Left ventricle myocardium inferior (tissue), 1 donor: ENCODE measurements around the gene NADSYN1. TPM values are rescaled to one million over a fixed set of nuclear protein-coding genes. Genes with fewer than 3 reads are reported as not detected.

Experiments
- DNase-seq: peaks from one replicate; pipeline ENCODE4 v3.0.0-alpha.2; 2020
- H3K27ac ChIP-seq: fragments of 200-600 bp; replicated peaks from 2 replicates; pipeline ENCODE4 v1.8.0; 2021
- H3K27me3 ChIP-seq: fragments of 200-600 bp; 2 replicates; pipeline ENCODE4 v1.8.0; 2021; ENCODE audit warnings: low read depth
- H3K36me3 ChIP-seq: fragments of 200-600 bp; 2 replicates; pipeline ENCODE4 v1.8.0; 2021
- H3K4me1 ChIP-seq: fragments of 200-600 bp; 2 replicates; pipeline ENCODE4 v1.8.0; 2021
- H3K4me3 ChIP-seq: fragments of 200-600 bp; 2 replicates; pipeline ENCODE4 v1.8.0; 2021; ENCODE audit warnings: mild to moderate bottlenecking, moderate library complexity
- H3K9me3 ChIP-seq: fragments of 200-600 bp; replicated peaks from 2 replicates; pipeline ENCODE4 v1.8.0; 2021
- intact Hi-C: fragments of 100-400 bp; cut with micrococcal nuclease; formaldehyde crosslinking; loops from one replicate; pipeline ENCODE4 v1.11.0; 2022
- total RNA-seq: library from RNA; stranded (reverse); fragmentation: NEBNext Ultra II Directional; extraction: Animal tissue kit (Norgen Biotek cat#: 25700); gene quantifications from one replicate; pipeline ENCODE4 v1.2.1, GENCODE V29; 2021
- TF ChIP-seq, protein P1 (sequence below): fragments of 200-600 bp; IDR thresholded peaks from 2 replicates; pipeline ENCODE4 v1.8.0; 2021; ENCODE audit warnings: antibody characterized with exemption, mild to moderate bottlenecking, borderline replicate concordance
- donor health status: DM: no; HTN: yes; CAD: no; lungs with severe emphysema.

The NADSYN1 gene
- total RNA-seq, 1 donor from 2014 or later, result 17.5 TPM

DNA sequence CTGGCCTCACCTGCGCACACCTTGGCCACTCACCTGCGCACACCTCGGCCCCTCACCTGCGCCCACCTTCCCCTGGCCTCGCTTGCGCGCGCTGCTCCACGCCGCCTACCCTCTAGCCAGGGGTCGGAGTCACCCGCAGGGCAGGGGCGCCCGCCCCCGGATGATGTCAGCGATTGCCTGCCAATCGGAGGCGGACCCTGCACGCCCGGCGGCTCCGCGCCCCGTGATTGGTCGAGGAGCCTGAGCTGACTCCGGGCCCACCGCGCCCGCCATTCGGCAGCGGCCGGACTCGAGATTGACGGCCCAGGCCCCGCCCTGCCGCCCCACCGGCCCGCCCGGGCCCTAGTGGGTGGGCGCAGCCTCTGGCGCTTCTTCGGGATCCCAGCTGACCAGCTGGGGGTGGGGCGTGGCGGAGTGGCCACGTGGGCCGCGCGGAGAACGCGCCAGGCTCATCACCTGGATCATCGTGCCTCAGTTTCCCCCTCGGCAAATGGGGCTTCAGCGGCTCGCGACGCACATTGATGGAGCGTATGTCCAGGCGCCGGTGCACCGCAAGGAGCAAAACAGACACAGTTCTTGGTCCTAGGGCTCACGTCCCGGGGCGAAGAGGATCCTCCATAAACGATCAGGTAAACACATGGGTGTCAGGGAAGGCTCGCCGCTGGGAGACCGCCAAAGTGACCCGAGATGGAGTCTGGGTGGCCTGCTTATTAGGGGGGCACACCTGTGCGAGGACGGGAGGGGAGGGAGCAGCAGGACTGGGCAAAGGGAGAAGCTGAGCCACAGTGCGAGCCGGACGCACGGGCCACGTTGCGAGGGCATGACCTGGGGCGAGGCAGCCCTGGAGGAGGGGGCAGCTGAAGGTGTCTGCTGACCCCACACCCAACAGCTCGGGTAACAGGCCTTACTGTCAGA lies 4.5 kb upstream of the NADSYN1 start, which contains the start of gene DHCR7:
DHCR7 (minus strand) TSS at position 137 of the 915 bp plus-strand sequence. CDS start 3,441 bp downstream, outside the sequence.
- peak; percentile 96 for DNase-seq
- peaks cover 45% of the 10 kb centered on the region for H3K4me1 ChIP-seq
- H3K27me3 ChIP-seq, result no peaks in the 10 kb centered on the region
- H3K36me3 ChIP-seq, result peaks cover 30% of the 10 kb centered on the region
- peak within 1 kb of the TSS; percentile 76 for H3K4me3 ChIP-seq
- H3K27ac ChIP-seq, result peak within 1 kb of the TSS; percentile 66
- peaks cover 11% of the 10 kb centered on the region for H3K9me3 ChIP-seq
- TF ChIP-seq, protein P1, sequence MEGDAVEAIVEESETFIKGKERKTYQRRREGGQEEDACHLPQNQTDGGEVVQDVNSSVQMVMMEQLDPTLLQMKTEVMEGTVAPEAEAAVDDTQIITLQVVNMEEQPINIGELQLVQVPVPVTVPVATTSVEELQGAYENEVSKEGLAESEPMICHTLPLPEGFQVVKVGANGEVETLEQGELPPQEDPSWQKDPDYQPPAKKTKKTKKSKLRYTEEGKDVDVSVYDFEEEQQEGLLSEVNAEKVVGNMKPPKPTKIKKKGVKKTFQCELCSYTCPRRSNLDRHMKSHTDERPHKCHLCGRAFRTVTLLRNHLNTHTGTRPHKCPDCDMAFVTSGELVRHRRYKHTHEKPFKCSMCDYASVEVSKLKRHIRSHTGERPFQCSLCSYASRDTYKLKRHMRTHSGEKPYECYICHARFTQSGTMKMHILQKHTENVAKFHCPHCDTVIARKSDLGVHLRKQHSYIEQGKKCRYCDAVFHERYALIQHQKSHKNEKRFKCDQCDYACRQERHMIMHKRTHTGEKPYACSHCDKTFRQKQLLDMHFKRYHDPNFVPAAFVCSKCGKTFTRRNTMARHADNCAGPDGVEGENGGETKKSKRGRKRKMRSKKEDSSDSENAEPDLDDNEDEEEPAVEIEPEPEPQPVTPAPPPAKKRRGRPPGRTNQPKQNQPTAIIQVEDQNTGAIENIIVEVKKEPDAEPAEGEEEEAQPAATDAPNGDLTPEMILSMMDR, result peak; percentile 30
- intact Hi-C loops, result no loop called here

DNA sequence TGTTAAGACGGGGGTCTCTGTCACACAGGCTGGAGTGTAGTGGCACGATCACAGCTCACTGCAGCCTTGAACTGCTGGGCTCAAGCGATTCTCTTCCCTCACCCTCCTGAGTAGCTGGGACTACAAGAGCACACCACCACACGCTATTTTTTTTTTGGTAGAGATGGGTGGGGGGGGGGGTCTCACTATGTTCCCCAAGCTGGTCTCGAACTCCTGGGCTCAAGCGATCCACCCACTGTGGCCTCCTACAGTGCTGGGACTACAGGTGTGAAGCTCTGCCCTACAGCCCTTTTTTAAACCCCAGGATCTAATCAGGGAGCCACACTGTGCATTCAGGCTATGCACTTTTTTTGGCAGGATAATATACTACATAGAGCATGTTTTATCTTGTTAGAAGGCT lies 3.4 kb upstream of the NADSYN1 start:
- H3K4me3 ChIP-seq, result peak overlapping the region; percentile 76
- intact Hi-C loops, result no loop called here
- no peaks in the 10 kb centered on the region for H3K27me3 ChIP-seq
- TF ChIP-seq, protein P1, result no peak
- peaks cover 56% of the 10 kb centered on the region for H3K4me1 ChIP-seq
- peak overlapping the region; percentile 66 for H3K27ac ChIP-seq
- H3K36me3 ChIP-seq, result peaks cover 20% of the 10 kb centered on the region
- peaks cover 11% of the 10 kb centered on the region for H3K9me3 ChIP-seq
- DNase-seq, result no peak

DNA sequence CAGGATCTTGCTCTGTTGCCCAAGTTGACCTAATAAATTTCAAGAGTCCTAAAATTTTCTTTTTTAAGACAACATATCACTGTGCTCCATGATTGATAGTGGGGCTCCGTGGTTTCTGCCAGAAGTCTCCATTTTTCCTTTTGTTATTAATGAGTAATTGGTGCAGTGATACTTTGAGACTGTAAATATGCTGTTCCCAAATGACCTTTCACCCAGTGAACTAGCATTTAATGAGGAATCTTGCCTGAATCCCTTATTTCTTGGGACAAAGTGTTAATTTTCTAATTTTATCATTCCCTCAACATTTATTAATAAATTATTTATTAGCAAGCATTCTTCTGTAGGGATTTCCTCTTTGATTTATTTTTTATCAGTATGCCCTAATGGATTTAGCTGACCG lies 2.5 kb upstream of the NADSYN1 start:
- peaks cover 11% of the 10 kb centered on the region for H3K9me3 ChIP-seq
- peaks cover 17% of the 10 kb centered on the region for H3K36me3 ChIP-seq
- intact Hi-C loops, result no loop called here
- H3K4me3 ChIP-seq, result no peak overlapping the region
- H3K27me3 ChIP-seq, result no peaks in the 10 kb centered on the region
- no peak overlapping the region for H3K27ac ChIP-seq
- H3K4me1 ChIP-seq, result peaks cover 58% of the 10 kb centered on the region
- no peak for DNase-seq
- TF ChIP-seq, protein P1, result no peak

DNA sequence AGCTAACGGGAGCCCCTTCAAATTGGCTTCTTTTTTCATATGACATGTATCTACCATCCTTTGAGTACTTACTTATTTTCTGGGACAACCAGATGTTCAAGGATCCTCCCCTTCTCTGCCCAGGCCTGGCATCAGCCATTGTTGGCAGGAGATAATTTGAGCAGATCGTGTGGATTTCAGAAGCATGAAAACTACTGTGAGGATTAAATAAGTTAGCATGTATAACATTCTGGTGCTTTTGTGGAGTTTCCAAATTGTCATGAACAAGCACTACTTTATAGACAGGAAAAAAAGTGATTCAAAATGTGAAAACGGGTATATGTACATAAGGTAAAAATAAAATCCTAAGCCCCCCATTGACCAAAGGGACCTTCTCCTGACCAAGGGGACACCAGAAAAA lies 2.1 kb upstream of the NADSYN1 start:
- TF ChIP-seq, protein P1, result no peak
- Histone ChIP-seq H3K9me3 (peaks cover 8% of the 10 kb centered on the region), H3K36me3 (peaks cover 17% of the 10 kb centered on the region), H3K27me3 (no peaks in the 10 kb centered on the region), H3K4me3 (no peak overlapping the region), H3K4me1 (peaks cover 58% of the 10 kb centered on the region), H3K27ac (no peak overlapping the region)
- intact Hi-C loops, result no loop called here
- DNase-seq, result no peak

DNA sequence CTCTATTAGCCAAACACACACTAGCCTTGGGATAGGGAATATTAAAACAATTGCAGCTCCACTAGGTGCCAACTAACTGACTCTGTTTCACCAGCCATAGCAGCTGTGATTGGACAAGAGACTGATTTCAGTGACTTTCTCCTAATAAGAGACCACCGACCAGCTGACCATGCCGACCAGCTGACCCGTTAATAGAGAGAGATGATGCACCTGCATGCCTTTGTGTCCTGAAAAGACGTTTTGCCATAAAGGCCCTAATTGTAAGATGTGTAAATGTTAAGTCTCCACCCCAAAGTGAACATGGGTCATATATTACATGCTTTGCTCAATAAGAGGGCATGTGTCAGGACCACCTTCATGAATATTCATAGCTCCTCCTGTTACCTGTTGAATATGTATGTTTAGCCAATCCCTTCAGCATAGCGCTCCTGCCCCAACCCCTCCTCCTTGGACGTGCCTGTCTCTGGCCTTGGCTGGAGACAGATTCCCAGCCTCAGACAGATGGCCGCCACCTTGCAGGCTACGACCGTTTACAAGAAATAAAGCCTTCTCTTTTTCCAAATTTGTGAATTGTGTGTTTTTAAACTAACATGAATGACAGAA lies 1.3 kb upstream of the NADSYN1 start:
- peaks cover 18% of the 10 kb centered on the region for H3K36me3 ChIP-seq
- peaks cover 58% of the 10 kb centered on the region for H3K4me1 ChIP-seq
- intact Hi-C loops, result no loop called here
- H3K4me3 ChIP-seq, result peak overlapping the region; percentile 97
- H3K9me3 ChIP-seq, result peaks cover under 1% of the 10 kb centered on the region
- TF ChIP-seq, protein P1, result no peak
- no peaks in the 10 kb centered on the region for H3K27me3 ChIP-seq
- DNase-seq, result no peak
- H3K27ac ChIP-seq, result peak overlapping the region; percentile 85
